ENCODE measurements around the gene SEMA6B.

DNA sequence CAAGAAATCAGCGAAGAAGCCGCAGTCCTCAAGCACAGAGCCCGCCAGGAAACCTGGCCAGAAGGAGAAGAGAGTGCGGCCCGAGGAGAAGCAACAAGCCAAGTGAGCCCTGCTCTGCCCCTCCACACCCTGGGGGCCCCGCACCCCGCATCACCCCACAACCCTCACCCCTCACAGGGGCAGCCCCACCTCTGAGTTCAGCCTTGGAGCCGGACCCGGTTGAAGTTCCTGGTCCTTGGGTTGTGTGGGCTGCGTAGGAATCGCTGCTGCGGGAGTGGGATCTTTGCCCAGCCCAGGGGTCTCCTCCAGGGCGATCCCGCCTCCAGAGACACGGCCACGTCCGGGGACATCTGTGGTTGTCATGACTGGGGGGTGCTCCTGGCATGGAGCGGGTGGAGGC, 63.2 kb downstream of the SEMA6B start:
- TF ChIP-seq ZNF350 (tag by site-specific recombination; IDR thresholded peaks at IDR 0.05): no peak
- no peak for TF ChIP-seq CTCF (tag by site-specific recombination; IDR thresholded peaks at IDR 0.05)
- no peak for TF ChIP-seq MZF1 (tag by site-specific recombination; IDR thresholded peaks at IDR 0.05; ENCODE audit: borderline replicate concordance)
- TF ChIP-seq PRDM1 (tag by site-specific recombination; IDR thresholded peaks at IDR 0.05): no peak
- no peak for TF ChIP-seq RBAK (tag by site-specific recombination; IDR thresholded peaks at IDR 0.05)
- TF ChIP-seq, protein P1, sequence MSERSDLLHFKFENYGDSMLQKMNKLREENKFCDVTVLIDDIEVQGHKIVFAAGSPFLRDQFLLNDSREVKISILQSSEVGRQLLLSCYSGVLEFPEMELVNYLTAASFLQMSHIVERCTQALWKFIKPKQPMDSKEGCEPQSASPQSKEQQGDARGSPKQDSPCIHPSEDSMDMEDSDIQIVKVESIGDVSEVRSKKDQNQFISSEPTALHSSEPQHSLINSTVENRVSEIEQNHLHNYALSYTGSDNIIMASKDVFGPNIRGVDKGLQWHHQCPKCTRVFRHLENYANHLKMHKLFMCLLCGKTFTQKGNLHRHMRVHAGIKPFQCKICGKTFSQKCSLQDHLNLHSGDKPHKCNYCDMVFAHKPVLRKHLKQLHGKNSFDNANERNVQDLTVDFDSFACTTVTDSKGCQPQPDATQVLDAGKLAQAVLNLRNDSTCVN (tag by site-specific recombination; optimal IDR thresholded peaks at IDR 0.05): no peak
- TF ChIP-seq ZBTB20 (tag by site-specific recombination; IDR thresholded peaks at IDR 0.05): no peak
- no peak for TF ChIP-seq SP2 (tag by site-specific recombination; IDR thresholded peaks at IDR 0.05)
- no peak for TF ChIP-seq ZNF513 (tag by site-specific recombination; IDR thresholded peaks at IDR 0.05)

Data from HEK293 (cell line).